Esophagus squamous epithelium (tissue), 5 donors: ENCODE data around the gene MAML3. TPM values are rescaled to one million over a fixed set of nuclear protein-coding genes. Genes with fewer than 3 reads are reported as not detected.

Experiments
- DNase-seq: peaks from one replicate; lab custom pipeline; 2025; lab: John Stamatoyannopoulos, UW
- H3K27ac ChIP-seq, 4 donors: fragments of 200-600 bp; sonication (generic); one replicate each; pipeline ENCODE4 v1.5.1; 2016 to 2019; ENCODE audit warnings: mild to moderate bottlenecking in 1 of 4
- H3K27me3 ChIP-seq, 4 donors: fragments of 200-600 bp; sonication (generic); 1 replicate in 3 of 4; 2 replicates in 1 of 4; pipeline versions ENCODE4 v1.5.1 to v1.6.0; 2017 to 2021; ENCODE audit warnings: antibody characterized with exemption in 1 of 4
- H3K36me3 ChIP-seq, 3 donors: fragments of 200-600 bp; sonication (generic); one replicate each; pipeline ENCODE4 v1.5.1; 2016 to 2019
- H3K4me1 ChIP-seq, 3 donors: fragments of 200-600 bp; sonication (generic); one replicate each; pipeline ENCODE4 v1.5.1; 2017 to 2019
- H3K4me3 ChIP-seq, 4 donors: fragments of 200-600 bp; sonication (generic); 1 replicate in 3 of 4; 2 replicates in 1 of 4; pipeline ENCODE4 v1.5.1; 2016 to 2019; ENCODE audit warnings: mild to moderate bottlenecking in 2 of 4, moderate library complexity in 1 of 4
- H3K9me3 ChIP-seq, 3 donors: fragments of 200-600 bp; sonication (generic); one replicate each; pipeline ENCODE4 v1.5.1; 2016 to 2019
- POLR2A ChIP-seq, 4 donors: fragments of 450-650 bp; IDR thresholded peaks; one replicate each; pipeline ENCODE4 v1.6.1; 2017; ENCODE audit warnings: antibody characterized with exemption in 4 of 4, mild to moderate bottlenecking in 4 of 4, moderate library complexity in 3 of 4
- WGBS, 2 donors: methylation state at CpG; one replicate each; pipeline ENCODE4 v1.1.5; 2018; 5-methylcytosine and 5-hydroxymethylcytosine counted together
- intact Hi-C: fragments of 100-400 bp; cut with DNase I; formaldehyde crosslinking; loops from one replicate; pipeline ENCODE4 v1.15.0; 2022
- total RNA-seq, 4 donors: library from RNA; depleted of rRNA; stranded (reverse); fragments of >200 nt; gene quantifications; one replicate each; pipeline ENCODE4 v1.1.0, GENCODE V29; 2016
- TF ChIP-seq, protein P1 (sequence below), 6 experiments: fragments of 450-650 bp in 4 of 6; fragments of 200-600 bp in 2 of 6; sonication (generic) in 2 of 6; IDR thresholded peaks; one replicate each; pipeline ENCODE4 v1.5.1; 2016 to 2019; ENCODE audit warnings: antibody characterized with exemption in 6 of 6, mild to moderate bottlenecking in 4 of 6, moderate library complexity in 4 of 6
- donor health status: DM: yes; HTN: yes; CAD: no.

MAML3 gene
- 10 to 100 TPM in 2 of 4 donors, 1 to 10 TPM in 2; 6.9 to 14.2 (median 8.9) TPM for total RNA-seq

DNA sequence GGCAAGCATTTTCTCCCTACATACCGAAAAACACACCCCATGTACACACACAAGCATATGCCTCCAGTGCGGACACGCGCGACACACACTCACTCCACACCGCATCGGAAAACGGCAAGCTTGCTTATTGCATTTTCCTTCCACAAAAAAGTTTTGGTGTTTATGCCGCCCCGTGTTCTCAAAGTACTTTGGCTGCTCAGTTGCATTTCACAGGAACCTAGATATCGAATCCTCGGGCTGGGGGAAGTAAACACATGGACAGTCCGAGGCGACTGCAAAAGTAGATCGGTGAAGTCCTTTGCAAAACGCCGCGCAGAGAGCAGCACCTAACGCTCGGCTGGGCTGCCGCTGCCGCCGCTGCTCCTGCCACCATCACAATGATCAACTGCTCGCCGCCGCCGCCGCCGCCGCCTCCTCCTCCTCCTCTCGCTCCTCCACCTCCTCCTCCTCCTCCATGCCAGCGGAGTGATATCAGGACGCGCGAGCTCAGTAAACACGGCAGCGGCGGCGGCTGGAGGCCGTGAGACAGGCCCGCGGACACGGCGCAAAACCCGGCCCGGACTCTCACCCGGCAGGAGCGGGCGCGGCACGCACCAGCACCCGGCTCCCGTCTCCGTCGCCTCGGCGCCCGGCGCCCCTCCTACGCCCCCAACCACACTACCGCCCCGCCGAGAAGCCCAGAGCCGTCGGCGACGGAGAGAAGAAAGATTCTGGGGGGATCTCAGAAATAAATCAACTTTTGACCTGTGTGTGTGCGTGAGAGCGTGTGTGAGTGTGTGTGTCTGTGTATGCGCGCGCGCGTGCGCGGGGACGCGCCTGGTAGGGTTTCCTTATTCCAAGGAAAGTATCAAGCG, at the start of gene MAML3:
Gene MAML3 (minus strand): TSS at position 467 of the 854 bp plus-strand sequence. CDS start 857 bp downstream, outside the sequence.
- TF ChIP-seq, protein P1, sequence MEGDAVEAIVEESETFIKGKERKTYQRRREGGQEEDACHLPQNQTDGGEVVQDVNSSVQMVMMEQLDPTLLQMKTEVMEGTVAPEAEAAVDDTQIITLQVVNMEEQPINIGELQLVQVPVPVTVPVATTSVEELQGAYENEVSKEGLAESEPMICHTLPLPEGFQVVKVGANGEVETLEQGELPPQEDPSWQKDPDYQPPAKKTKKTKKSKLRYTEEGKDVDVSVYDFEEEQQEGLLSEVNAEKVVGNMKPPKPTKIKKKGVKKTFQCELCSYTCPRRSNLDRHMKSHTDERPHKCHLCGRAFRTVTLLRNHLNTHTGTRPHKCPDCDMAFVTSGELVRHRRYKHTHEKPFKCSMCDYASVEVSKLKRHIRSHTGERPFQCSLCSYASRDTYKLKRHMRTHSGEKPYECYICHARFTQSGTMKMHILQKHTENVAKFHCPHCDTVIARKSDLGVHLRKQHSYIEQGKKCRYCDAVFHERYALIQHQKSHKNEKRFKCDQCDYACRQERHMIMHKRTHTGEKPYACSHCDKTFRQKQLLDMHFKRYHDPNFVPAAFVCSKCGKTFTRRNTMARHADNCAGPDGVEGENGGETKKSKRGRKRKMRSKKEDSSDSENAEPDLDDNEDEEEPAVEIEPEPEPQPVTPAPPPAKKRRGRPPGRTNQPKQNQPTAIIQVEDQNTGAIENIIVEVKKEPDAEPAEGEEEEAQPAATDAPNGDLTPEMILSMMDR (IDR thresholded peaks at IDR 0.05) = peak in 3 of 6 experiments; percentile 2 to 25 (median 23)
- peak in 3 of 4 donors; percentile 44 to 86 (median 83) for TF ChIP-seq POLR2A (IDR thresholded peaks at IDR 0.05)
- H3K27ac ChIP-seq = peak within 1 kb of the TSS; percentile 94 to 99 (median 96)
- H3K4me1 ChIP-seq = peaks cover 0 to 38% (median 7%) of the 10 kb centered on the region in 3 donors
- H3K4me3 ChIP-seq = peak within 1 kb of the TSS; percentile 58 to 85 (median 80)
- intact Hi-C loops = loop anchor here (5.0 kb wide), 2 partner anchors 98 to 102 kb away; no protein-coding TSS in a partner anchor
- peak; percentile 31 for DNase-seq
- no peaks in the 10 kb centered on the region for H3K27me3 ChIP-seq
- no peaks in the 10 kb centered on the region for H3K36me3 ChIP-seq
- no peaks in the 10 kb centered on the region for H3K9me3 ChIP-seq
- WGBS, 2 donors = 0% methylated on average over 42 to 57 of the region's 79 CpGs

- no peak for TF ChIP-seq POLR2A (IDR thresholded peaks at IDR 0.05)
- TF ChIP-seq, protein P1 (IDR thresholded peaks at IDR 0.05) = no peak
- H3K4me1 ChIP-seq = no peaks in the 10 kb centered on the region
- intact Hi-C loops = no loop called here
- no peaks in the 10 kb centered on the region for H3K27me3 ChIP-seq
- H3K36me3 ChIP-seq = no peaks in the 10 kb centered on the region
- WGBS, 2 donors = 78 to 81% methylated on average over 1 of the region's 1 CpG
- no peak overlapping the region for H3K4me3 ChIP-seq
- DNase-seq = no peak
- no peaks in the 10 kb centered on the region for H3K9me3 ChIP-seq
- H3K27ac ChIP-seq = no peak overlapping the region
These were observed 45.0 kb upstream of the MAML3 start for GRCh38 chr4:140198942-140199341.

- intact Hi-C loops = no loop called here
- Histone ChIP-seq H3K4me1 (no peaks in the 10 kb centered on the region), H3K9me3 (no peaks in the 10 kb centered on the region), H3K4me3 (no peak overlapping the region), H3K27me3 (no peaks in the 10 kb centered on the region), H3K36me3 (no peaks in the 10 kb centered on the region), H3K27ac (no peak overlapping the region)
- TF ChIP-seq, protein P1 (IDR thresholded peaks at IDR 0.05) = no peak
- TF ChIP-seq POLR2A (IDR thresholded peaks at IDR 0.05) = no peak
- WGBS, 2 donors = 80 to 81% methylated on average over 6 of the region's 6 CpGs
- DNase-seq = no peak
These were observed 41.8 kb upstream of the MAML3 start for GRCh38 chr4:140195806-140196205.

DNA sequence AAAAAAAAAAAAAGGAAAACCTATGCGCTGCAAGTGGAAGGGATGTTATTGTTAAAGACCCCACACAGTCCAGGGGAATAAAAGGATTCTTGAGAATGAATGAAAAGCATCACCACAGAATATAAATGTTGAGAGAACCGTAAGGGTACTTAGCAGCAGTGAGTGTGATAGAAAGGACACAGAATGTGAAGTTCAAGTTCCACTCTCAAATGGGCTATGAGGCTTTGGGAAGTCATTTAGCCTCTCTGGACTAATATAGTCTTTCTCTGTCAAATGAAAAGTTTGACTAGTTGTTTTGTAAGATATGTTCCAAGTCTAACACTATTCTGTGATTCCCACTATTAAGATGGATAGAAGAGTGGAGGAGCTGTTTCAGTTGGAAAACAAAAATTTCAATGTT, 35.8 kb upstream of the MAML3 start:
- Histone ChIP-seq H3K27ac (peak overlapping the region in 1 of 4 donors; percentile 15), H3K4me3 (no peak overlapping the region), H3K9me3 (no peaks in the 10 kb centered on the region), H3K36me3 (no peaks in the 10 kb centered on the region), H3K4me1 (peaks cover 13 to 40% (median 21%) of the 10 kb centered on the region in 3 donors), H3K27me3 (no peaks in the 10 kb centered on the region)
- no peak for TF ChIP-seq POLR2A (IDR thresholded peaks at IDR 0.05)
- TF ChIP-seq, protein P1 (IDR thresholded peaks at IDR 0.05) = no peak
- 66 to 95% methylated on average over 2 of the region's 2 CpGs for WGBS, 2 donors
- intact Hi-C loops = no loop called here
- DNase-seq = no peak

- Histone ChIP-seq H3K4me3 (no peak overlapping the region), H3K27ac (no peak overlapping the region), H3K4me1 (peaks cover 13 to 40% (median 21%) of the 10 kb centered on the region in 3 donors), H3K27me3 (no peaks in the 10 kb centered on the region), H3K9me3 (no peaks in the 10 kb centered on the region), H3K36me3 (no peaks in the 10 kb centered on the region)
- no peak for TF ChIP-seq POLR2A (IDR thresholded peaks at IDR 0.05)
- 9 to 37% methylated on average over 2 of the region's 2 CpGs for WGBS, 2 donors
- no peak for DNase-seq
- intact Hi-C loops = no loop called here
These were observed 35.0 kb upstream of the MAML3 start for GRCh38 chr4:140188975-140189374.
